Thoracic aorta (tissue), 2 donors: ENCODE measurements around the gene TRAF5. TPM values are rescaled to one million over a fixed set of nuclear protein-coding genes. Genes with fewer than 3 reads are reported as not detected.
A peak's percentile ranks its signal among the peaks of the same experiment; 100 is the strongest.
"Not testable (repeated sequence)": the region's sequence is repeated elsewhere in the genome, so short reads cannot be mapped to it uniquely, and the experiment has no call there.

Experiments
- ATAC-seq: fragments of 150-250 bp; one replicate; pipeline ENCODE4 v1.8.0; 2017; ENCODE audit warnings: low read depth; ENCODE audit not compliant: insufficient number of reproducible peaks, low FRiP score
- DNase-seq: peaks from one replicate; pipeline ENCODE4 v3.0.0-alpha.2; 2020; ENCODE audit warnings: low spot score
- H3K27ac ChIP-seq, 2 donors: fragments of 200-600 bp; sonication (generic); 1 replicate in 1 of 2; 2 replicates in 1 of 2; pipeline ENCODE4 v1.5.1; 2016; ENCODE audit warnings: mild to moderate bottlenecking in 2 of 2, moderate library complexity in 2 of 2
- H3K27me3 ChIP-seq: fragments of 200-600 bp; sonication (generic); replicated peaks from 2 replicates; pipeline ENCODE4 v1.6.0; 2016; ENCODE audit warnings: mild to moderate bottlenecking; ENCODE audit not compliant: insufficient read depth
- H3K36me3 ChIP-seq: fragments of 200-600 bp; sonication (generic); one replicate; pipeline ENCODE4 v1.5.1; 2016
- H3K4me1 ChIP-seq, 2 donors: fragments of 200-600 bp; sonication (generic); 1 replicate in 1 of 2; 2 replicates in 1 of 2; pipeline versions ENCODE4 v1.5.1 to v1.6.0; 2016; ENCODE audit warnings: low read depth in 2 of 2, mild to moderate bottlenecking in 1 of 2; ENCODE audit not compliant: control insufficient read depth in 1 of 2
- H3K4me3 ChIP-seq: fragments of 200-600 bp; sonication (generic); 2 replicates; pipeline ENCODE4 v1.5.1; 2016; ENCODE audit warnings: mild to moderate bottlenecking
- H3K9me3 ChIP-seq: fragments of 200-600 bp; sonication (generic); 2 replicates; pipeline ENCODE4 v1.5.1; 2016
- total RNA-seq, 2 donors: library from RNA; depleted of rRNA; stranded (reverse); fragments of >200 nt; gene quantifications; one replicate each; pipeline versions ENCODE4 v1.1.0 to v1.2.3, GENCODE V29; 2016
- TF ChIP-seq, protein P1 (sequence below): fragments of 200-600 bp; sonication (generic); IDR thresholded peaks from one replicate; pipeline ENCODE4 v1.5.1; 2019; ENCODE audit warnings: antibody characterized with exemption

Gene TRAF5
- total RNA-seq, 2 donors from 2014 or later = 55.8 to 62.7 TPM

DNA sequence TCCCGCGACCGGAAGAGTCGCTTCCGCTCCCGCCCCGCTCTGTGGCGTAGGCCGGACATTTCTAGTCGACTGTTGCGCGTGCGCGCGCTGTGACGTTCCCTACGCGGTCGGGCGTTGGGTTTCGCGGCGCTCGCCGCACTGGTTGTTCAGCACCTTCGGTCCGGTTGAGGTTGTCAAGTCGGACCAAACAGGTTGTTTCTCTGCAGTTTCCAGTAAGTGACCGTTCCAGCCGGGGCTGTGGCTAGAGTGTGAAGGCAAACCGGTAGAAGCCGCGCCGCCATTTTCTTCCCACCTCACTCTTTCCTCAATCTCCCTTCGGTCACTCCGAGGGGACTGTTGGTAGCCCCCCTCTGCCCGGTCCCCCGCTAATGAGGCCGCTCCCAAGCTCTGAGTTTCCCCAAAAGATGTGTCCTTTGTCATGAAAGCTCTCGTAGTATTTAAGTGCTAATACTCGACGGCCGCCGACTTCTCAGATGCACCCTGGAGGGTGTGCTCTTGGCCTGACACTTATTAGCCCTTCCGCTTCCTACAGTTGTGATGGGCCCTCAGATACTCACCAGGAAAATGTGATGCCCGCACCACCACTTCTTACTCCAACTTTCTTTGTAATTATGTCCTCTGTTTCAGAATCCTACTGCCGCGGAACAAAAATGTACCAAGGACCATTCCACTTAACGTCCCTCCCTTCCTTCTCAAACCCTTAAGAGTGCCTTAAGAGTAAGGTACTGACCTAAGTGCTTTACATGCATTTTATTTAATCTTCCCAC is 56.3 kb downstream of the TRAF5 start:
- peak overlapping the region; percentile 85 for H3K4me3 ChIP-seq
- peaks cover 5 to 13% of the 10 kb centered on the region in 2 donors for H3K4me1 ChIP-seq
- no peaks in the 10 kb centered on the region for H3K27me3 ChIP-seq
- peak; percentile 57 for DNase-seq
- no peaks in the 10 kb centered on the region for H3K36me3 ChIP-seq
- H3K9me3 ChIP-seq = no peaks in the 10 kb centered on the region
- peak; percentile 92 for ATAC-seq
- H3K27ac ChIP-seq = peak overlapping the region; percentile 94 to 95
- TF ChIP-seq, protein P1, sequence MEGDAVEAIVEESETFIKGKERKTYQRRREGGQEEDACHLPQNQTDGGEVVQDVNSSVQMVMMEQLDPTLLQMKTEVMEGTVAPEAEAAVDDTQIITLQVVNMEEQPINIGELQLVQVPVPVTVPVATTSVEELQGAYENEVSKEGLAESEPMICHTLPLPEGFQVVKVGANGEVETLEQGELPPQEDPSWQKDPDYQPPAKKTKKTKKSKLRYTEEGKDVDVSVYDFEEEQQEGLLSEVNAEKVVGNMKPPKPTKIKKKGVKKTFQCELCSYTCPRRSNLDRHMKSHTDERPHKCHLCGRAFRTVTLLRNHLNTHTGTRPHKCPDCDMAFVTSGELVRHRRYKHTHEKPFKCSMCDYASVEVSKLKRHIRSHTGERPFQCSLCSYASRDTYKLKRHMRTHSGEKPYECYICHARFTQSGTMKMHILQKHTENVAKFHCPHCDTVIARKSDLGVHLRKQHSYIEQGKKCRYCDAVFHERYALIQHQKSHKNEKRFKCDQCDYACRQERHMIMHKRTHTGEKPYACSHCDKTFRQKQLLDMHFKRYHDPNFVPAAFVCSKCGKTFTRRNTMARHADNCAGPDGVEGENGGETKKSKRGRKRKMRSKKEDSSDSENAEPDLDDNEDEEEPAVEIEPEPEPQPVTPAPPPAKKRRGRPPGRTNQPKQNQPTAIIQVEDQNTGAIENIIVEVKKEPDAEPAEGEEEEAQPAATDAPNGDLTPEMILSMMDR = no peak

DNA sequence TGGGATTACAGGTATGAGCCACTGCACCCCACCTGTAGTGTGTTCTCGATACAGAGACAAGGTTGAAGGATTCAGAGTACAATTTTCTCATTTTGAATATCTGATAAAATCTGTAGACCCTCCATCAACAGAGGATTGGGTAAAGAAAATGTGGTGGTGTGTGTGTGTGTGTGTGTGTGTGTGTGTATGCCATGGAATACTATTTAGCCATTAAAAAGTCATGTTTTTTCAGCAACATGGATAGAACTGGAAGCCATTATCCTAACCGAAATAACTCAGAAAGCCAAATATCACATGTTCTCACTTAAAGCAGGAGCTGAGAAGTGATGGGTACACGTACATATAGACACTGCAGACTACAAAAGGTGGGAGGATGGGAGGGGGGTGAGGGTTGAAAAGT is 57.9 kb downstream of the TRAF5 start:
- peaks cover 4 to 13% of the 10 kb centered on the region in 2 donors for H3K4me1 ChIP-seq
- TF ChIP-seq, protein P1 = no peak
- H3K27ac ChIP-seq = no peak overlapping the region
- H3K27me3 ChIP-seq = no peaks in the 10 kb centered on the region
- no peaks in the 10 kb centered on the region for H3K9me3 ChIP-seq
- H3K36me3 ChIP-seq = no peaks in the 10 kb centered on the region
- ATAC-seq = no peak
- DNase-seq = no peak
- no peak overlapping the region for H3K4me3 ChIP-seq

DNA sequence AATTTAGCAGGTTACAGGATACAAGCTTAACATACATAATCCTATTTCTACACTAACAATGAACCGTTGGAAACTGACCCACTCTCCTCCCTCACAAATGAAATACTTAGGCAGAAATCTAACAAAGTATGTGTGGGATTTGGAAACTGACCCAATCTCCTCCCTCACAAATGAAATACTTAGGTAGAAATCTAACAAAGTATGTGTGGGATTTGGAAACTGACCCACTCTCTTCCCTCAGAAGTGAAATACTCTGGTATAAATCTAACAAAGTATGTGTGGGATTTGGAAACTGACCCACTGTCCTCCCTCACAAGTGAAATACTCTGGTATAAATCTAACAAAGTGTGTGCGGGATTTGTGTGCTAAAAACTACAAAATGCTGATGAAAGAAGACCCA is 60.3 kb downstream of the TRAF5 start:
- no peak overlapping the region for H3K4me3 ChIP-seq
- peaks cover under 1 to 8% of the 10 kb centered on the region in 2 donors for H3K4me1 ChIP-seq
- H3K27me3 ChIP-seq = no peaks in the 10 kb centered on the region
- DNase-seq (no peak), ATAC-seq (no peak)
- no peak overlapping the region for H3K27ac ChIP-seq
- no peaks in the 10 kb centered on the region for H3K9me3 ChIP-seq
- no peaks in the 10 kb centered on the region for H3K36me3 ChIP-seq
- TF ChIP-seq, protein P1 = no peak

DNA sequence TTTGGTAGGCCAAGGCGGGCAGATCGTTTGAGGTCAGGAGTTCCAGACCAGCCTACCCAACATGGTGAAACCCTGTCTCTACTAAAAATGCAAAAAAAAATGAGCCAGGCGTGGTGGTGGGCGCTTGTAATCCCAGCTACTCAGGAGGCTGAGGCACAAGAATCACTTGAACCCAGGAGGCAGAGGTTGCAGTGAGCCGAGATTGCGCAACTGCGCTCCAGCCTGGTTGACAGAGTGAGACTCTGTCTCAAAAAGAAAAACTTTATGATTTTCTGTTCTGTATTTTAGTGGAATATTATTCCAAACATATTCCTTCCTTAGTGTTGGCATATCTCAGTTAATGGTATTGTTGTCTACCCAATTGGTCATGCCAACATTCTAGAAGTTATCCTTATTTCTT is 64.2 kb downstream of the TRAF5 start:
- DNase-seq, H3K27me3 ChIP-seq, H3K27ac ChIP-seq, H3K4me1 ChIP-seq, H3K9me3 ChIP-seq, H3K36me3 ChIP-seq, H3K4me3 ChIP-seq, ATAC-seq: not testable (repeated sequence)

DNA sequence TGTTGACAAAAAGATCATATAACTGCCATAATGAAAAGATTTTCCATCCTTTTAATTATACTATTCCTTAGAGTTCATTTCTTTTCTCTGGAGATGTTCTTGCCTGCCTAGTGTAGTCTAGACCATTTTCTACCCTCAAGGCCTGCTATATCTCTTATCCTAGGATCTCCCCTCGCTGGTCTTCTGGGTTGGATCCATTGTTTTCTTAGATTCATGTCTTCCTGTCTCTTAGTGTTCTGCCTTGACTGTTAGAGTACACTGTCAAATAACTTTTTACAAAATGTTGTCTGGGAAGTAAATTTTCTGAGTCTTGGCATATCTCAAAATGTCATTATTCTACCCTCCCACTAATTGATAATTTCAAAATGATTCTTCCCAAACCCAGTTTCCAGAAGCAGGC is 66.6 kb downstream of the TRAF5 start:
- ATAC-seq (no peak), DNase-seq (no peak)
- H3K4me1 ChIP-seq = no peaks in the 10 kb centered on the region
- H3K27me3 ChIP-seq = no peaks in the 10 kb centered on the region
- TF ChIP-seq, protein P1 = no peak
- no peak overlapping the region for H3K4me3 ChIP-seq
- H3K36me3 ChIP-seq = no peaks in the 10 kb centered on the region
- H3K9me3 ChIP-seq = no peaks in the 10 kb centered on the region
- H3K27ac ChIP-seq = no peak overlapping the region

DNA sequence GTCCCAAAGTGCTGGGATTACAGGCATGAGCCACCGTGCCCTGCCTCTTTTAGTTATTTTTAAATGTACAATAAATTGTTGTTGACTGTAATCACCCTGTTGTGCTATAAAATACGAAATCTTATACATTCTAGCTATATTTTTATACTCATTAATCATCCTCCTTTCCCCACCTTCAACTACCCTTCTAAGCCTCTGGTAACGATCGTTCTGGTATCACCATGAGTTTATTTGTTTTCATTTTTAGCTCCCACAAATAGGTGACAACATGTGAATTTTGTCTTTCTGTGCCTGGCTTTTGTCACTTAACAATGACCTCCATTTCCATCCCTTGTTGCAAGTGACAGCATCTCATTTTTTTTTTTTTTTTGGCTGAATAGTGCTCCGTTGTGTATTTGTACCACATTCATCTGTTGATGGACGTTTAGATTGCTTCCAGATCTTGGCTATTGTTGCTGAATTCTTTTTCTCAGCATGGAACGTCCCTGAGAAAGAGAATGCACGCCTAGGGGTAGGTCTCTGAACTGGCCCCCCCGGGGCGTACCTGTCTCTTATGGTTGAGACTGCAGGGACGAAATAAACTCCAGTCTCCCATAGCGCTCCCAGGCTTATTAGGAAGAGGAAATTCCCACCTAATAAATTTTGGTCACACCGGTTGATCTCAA is 71.8 kb downstream of the TRAF5 start:
- DNase-seq, H3K27ac ChIP-seq, H3K9me3 ChIP-seq, H3K36me3 ChIP-seq, H3K4me1 ChIP-seq, ATAC-seq, H3K4me3 ChIP-seq, H3K27me3 ChIP-seq: not testable (repeated sequence)

DNA sequence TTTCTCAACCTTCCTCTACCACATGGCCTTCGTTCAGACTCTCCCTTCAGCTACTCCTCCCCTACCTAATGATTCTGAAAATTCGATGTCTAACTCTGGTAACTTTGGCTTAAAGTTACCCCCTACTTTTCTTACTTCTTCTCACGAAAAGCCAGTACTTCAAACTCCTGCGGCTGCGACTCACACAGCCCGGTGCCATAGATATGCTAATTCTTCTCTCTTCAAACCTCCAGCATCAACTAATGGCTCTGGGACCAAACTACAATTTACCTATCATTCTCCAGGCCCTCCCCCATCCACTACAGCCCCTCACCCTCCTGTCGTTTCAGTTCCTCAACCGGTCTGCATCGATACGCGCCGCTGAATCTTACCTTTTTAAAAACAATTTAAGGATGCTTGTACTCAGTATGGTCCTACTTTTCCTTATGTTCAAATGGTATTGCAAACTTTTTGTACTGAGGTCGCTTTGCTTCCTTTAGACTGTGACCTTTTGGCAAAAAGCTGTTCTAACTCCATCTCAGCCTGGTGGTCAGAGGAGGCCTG is 73.3 kb downstream of the TRAF5 start:
- H3K27me3 ChIP-seq, H3K4me1 ChIP-seq, DNase-seq, H3K9me3 ChIP-seq, H3K36me3 ChIP-seq, ATAC-seq, H3K4me3 ChIP-seq, H3K27ac ChIP-seq: not testable (repeated sequence)

DNA sequence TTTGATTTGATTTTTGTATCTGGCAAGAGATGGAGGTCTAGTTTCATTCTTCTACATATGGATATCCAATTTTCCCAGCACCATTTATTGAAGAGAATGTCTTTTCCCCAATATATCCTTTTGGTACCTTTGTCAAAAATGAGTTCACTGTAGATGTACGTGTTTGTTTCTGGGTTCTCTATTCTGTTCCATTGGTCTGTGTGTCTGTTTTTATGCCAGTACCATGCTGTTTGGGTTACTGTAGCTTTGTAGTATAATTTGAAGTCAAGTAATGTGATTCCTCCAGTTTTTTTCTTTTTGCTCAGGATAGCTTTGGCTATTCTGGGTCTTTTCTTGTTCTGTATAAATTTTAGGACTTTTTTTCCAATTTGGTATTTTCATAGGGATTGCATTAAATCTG is 75.1 kb downstream of the TRAF5 start:
- not testable (repeated sequence) for DNase-seq, H3K9me3 ChIP-seq, H3K27me3 ChIP-seq, H3K4me1 ChIP-seq, ATAC-seq, H3K27ac ChIP-seq, H3K36me3 ChIP-seq, H3K4me3 ChIP-seq
